DMS 273 (cell line): ENCODE data around the gene CARS1.
"Not testable (repeated sequence)": the region's sequence is repeated elsewhere in the genome, so short reads cannot be mapped to it uniquely, and the experiment has no call there.

Experiments
- DNase-seq: peaks from one replicate; lab custom pipeline; 2025; ENCODE audit not compliant: unreplicated experiment; lab: John Stamatoyannopoulos, UW

Gene CARS1

DNA sequence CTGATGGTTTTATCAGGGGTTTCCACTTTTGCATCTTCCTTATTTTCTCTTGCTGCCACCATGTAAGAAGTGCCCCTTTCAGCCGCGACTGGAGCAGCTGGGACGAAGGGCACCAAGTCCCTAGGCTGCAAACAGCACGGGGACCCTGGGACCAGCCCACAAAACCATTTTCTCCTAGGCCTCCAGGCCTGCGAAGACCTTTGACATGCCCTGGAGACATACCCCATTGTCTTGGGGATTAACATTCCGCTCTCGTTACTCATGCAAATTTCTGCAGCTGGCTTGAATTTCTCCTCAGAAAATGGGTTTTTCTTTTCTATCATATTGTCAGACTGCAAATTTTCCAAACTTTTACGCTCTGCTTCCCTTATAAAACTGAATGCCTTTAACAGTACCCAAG, 6.7 kb upstream of the CARS1 start:
- not testable (repeated sequence) for DNase-seq

DNA sequence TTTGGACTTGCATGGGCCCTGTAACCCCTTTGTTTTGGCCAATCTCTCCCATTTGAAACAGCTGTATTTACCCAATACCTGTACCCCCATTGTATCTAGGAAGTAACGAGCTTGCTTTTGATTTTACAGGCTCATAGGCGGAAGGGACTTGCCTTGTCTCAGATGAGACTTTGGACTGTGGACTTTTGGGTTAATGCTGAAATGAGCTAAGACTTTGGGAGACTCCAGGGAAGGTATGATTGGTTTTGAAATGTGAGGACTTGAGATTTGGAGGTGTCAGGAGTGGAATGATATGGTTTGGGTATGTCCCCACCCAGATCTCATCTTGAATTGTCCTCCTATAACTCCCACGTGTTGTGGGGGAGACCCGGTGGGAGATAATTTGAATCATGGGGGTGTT, 6.2 kb upstream of the CARS1 start:
- DNase-seq = not testable (repeated sequence)

DNA sequence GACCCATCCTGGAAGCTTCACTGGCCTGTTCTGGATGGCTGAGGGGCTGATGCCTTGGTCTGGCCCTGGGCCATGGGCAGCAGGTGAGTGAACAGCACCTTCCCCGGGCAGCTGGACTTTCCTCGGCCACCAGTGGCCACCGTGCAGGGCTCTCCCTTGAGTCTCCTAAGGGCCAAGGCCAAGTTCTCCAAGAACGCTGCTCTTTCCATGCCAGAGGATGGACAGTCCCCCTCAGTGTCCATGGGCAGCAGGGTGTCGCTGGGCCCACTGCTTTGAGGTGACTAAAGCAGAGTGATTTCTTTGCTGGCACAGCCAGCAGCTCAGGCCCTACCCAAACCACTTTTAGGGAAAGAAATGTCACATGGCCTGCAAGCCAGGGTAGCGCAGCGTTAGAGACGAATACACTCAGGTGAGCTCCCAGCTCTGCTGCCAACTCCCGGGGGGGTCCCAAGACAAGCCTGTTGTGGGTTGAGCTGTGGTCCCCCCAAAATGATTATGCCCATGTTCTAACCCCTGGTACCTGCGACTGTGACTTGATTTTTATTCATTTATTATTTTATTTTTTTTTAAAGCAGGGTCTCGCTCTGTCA, 3.3 kb upstream of the CARS1 start:
- DNase-seq = no peak

DNA sequence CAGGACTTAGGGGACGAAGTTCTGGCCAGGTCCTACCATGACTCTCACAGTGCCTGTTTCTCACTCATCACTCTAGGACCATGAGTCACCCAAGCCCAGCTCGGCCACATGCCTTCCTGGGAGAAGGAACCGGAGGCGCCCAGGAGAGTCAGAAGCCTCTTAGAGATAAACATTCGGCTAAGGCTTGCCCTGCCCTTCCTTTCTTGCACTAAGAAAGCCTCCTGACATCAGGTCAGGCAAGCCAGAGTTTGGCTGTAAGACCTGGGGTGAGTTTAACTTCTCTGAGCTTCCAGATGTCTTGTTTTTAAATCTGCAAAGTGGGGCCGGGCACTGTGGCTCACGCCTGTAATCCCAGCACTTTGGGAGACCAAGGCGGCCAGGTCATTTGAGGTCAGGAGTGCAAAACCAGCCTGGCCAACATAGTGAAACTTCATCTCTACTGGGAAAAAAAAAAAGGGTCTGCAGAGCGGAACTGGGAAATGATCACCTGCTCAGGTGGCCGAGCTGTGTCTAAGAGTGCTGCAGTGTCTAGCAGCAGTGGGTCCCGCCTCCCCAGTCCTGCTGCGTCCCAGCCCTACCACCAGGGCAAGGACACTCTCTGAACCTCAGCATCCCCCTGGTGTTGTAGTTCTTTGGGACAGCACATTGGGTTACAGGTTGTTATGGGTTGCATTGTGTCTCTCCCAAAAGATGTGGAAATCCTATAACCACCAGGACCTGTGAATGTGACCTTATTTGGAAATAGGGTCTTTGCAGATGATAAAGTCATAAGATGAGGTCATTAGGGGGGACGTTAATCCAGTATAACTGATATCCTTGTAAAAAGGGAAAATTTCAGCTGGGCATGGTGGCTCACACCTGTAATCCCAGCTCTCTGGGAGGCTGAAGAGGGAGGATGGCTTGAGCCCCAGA, 1.8 kb upstream of the CARS1 start:
- DNase-seq = peak; percentile 17

DNA sequence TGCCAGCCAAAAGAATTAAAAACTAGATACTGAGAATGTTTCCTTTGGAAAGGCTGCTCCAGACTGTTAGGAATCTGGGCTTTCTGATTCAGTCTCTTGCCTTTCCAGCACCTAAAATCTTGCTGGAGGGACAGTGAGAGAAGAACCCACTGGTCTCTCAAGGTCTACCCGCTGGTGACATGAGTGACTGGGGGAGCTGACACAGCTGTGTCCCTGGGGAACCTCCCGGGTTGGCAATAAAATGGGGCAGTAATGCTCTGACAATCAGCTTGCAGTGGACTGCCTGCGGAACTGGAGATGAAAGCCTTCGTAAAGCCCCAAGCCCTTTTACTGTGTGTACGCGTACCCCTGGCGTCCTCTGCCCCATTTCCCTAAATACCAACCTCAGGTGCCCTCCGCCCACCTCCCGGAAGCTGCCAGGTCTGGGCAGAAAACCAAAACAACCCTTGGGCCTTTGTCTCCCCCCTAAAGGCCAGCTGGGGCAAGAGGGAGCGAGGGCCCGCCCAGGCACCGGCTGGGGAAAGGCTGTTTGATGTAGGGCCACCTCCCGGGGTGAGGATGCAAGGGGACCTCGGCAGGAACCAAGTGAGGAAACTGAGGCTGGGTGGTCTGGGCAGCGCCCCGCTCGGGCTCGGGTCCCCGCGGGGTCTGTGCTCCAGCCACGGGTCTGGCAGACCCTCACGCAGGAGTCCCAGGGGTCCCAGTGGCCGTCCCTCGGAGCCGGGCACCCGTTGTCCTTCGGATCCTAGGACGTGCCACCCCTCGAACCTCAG, 741 bp downstream of the CARS1 start:
- peak; percentile 56 for DNase-seq

DNA sequence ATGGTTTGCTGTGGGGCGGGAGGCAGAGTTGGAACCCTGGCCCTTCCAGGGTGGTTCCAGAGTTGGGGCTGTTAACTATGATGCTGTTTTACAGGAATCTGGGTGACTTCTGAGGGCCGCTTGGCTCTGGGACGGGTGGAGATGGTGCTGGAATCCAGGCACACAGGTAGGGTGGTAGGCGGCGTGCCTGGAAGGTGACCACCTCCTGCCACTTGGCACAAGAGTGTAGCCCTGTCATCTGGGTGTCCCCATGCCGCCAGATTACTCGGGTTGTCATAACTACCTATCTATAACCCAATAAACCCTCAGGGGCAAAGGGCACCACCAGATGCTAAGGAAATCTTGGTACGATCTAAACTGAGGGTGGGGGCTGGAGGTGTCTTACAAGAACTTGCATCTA, 1.3 kb downstream of the CARS1 start:
- DNase-seq = no peak

DNA sequence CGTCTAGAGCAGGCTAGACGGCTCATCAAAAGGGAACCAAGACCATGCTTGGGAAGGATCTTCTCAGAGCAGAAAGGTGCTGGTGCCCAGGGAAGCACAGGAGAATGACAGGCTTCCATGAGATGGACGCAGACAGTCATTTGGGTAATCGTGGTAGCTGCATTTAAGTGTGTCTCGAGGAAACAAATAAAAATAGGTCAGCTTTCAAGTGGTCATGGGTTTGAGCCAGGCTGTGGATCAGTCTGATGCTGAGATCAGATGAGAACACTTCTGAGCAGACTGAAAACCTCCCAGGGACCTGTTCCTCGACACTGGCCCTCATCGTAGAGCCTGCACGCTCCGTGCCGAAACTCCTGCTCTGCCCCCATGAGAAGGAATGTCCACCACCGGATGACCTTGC, 4.7 kb downstream of the CARS1 start:
- no peak for DNase-seq

DNA sequence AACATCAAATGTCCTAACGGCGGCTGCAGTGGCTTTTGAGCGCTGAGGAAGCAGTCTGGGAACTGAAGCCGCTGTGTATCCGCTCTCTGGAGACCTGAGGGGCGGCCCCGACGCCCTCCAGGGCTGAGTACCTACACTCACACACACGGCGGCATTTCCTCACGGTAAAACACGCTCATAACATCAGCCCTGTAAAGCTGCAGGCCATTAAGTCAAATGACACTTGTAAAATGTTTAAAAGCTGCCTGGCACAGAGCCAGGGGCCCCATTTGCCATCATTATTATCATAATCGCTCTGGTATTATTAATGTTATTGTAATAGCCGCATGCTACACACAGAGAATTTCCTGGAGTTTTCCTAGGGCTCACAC, 5.1 kb downstream of the CARS1 start:
- DNase-seq = peak; percentile 27

DNA sequence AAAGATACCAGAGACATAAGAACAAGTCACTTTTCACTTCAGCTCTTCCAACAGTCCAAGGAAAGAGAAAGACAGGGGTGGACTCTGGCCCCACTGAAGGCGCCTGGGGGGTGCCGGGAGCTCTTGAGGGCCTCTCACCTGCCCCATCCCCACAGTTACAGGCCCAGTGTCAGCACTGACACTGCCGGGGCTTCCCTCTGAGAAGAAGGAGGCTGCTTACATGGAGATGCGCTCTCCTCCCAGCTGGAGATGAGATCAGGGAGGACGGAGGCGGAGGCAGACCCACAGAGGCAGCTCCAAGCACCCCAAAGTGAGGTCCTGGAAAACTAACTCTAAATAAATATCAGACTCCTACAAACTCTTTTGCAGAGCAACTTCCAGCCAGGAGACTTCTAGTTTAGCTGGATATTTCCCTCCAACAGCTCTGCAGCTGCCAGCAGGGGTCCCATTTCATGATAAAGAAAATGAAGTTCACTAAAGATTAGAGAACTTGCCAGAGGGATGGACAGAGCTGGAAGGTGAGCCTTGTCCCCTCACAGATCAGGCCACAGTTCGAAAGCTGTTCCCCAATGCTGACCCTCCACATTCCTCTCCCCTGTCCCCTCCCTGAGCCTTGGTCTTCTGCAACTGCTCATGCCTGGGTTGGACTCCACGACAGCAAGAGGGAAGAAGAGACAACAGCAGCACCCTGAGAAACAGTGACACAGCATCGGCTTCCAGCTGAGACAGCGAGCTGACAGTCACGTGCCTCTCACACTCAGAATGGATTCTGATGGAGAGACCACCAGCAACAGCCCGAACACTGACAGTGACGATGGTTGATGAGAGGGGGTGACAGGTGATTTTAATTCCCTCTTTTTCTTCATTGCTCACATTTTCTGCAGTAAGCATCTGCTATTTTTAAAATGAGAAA, 5.8 kb downstream of the CARS1 start:
- peak; percentile 32 for DNase-seq

DNA sequence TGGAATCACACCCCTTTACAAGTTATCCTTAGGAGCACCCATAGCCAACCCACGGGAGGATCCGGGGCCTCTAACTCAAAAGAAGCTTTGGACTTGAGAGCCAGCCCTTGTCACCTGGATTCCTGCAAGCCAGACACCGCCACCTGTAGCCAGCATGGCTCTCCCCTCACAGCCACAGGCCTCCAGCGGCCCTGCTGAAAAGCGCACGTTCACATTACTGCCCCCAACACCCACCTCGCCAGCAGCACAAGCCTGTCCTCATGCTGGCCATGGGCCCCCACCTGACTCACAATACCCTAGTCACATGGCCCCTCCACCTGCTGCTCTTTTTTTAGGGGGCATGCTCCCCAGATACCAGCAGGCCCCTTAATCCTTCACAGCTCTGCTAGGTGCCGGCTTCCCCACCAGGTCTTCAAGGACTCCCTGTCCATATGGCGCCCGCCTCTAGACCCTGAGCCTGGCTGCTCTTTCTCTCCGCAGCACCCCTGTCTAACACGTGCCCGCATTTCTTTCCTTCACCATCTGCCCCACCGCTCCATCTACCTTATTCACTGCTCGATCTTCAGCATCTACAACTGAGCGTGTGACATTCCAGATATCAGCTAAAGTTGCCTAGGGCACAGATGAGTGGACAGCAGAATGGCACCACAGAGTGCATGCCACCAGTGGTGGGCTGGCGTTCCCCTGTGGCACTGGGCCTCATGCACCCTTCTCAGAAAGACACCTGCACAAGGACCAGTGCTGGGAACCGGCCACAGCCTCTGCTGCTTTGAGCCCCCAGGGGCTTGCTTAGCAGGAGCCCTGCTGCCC, 6.6 kb downstream of the CARS1 start:
- peak; percentile 59 for DNase-seq

DNA sequence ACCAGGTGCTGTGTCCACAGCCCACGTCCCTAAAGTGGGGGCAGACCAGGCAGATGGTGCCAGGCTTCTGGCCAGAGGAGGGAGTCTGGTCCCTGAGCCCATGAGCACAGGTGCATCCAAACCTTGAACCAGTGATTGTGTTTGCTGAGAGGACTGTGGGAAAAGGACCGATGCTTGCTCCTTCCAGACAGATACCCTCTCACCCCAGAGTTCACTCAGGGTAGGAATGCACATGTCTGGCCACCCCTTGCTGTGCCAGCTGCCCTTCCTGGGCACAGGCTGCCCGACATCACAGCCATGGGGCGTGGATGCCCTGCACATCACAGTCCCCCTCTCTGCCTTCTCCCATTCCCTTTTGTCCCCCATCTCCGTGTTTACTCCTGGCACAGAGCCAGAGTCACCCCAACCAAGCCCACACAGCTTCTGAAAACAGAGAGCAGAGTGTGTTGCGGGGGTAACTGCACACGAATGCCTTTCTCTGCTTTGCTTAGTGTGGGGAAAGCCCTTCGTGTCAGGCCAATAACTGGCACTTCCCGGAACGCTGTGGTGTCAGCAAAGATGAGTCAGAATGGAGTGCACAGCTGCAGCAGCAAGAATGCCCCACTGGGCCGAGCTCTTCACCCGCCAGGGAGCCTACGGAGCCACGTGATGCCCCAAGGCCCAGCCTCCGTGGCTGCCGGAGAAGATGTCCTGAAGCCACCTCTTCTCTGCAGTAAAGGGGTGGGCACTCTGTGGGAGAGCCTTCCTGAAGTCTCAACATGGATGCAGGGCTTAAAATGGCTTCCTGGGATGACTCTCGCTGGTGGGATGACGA, 7.6 kb downstream of the CARS1 start:
- peak; percentile 78 for DNase-seq

DNA sequence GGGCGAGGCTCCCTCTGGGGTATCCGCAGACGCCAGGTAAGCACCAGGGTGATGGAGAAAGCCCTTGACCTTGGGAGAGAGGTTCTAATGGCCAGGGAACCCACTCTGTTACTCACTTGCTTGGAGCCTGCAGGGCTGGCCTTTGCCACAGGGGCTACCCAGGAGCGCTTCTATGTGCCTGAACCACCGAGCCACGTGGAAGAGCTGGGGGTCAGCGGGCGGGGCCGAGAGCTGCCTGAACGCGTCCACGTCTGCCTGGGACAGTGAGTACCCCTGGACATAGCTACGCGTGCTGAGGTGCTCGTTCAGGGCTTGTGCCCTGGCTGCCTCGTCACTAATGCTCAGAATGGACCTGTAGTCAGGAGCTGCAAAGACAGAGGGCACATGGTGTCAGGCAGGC, 9.6 kb downstream of the CARS1 start:
- no peak for DNase-seq

DNA sequence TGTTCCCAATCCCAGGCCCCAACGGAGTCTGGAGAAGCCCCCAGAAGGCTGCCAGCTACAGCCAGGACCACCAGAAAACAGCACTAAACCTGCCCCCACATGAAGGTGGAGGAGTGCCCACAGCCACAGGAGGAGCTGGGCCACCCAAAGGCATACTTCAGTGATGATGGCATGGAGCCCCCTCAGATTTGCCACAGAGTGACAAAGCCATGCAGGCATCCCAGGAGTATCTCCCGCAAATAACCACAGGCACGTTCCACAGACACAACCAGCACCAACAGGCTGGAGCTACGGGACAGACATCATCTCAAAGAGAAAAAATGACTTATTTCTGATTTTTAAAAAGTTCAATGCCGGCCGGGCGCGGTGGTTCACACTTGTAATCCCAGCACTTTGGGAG, 10.6 kb downstream of the CARS1 start:
- DNase-seq = no peak

DNA sequence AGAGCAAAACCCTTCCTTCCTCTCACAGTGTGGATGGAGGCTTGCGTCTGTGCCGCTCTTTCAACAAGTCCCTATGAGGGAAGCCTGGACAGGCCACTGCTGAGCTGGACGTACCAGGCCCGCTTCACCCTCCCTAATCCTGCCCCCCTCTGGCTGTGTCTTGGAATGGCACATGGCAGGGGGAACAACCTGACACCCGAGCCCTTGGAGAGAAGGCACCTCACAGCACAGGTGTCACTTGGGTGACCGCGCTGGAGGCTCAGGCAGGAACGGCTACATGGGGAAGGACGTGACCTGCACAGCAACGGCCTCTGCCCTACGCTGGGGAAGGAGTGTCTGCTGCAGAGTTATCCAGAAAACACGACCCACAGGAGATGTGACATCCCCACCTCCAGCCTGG, 11.0 kb downstream of the CARS1 start:
- no peak for DNase-seq

DNA sequence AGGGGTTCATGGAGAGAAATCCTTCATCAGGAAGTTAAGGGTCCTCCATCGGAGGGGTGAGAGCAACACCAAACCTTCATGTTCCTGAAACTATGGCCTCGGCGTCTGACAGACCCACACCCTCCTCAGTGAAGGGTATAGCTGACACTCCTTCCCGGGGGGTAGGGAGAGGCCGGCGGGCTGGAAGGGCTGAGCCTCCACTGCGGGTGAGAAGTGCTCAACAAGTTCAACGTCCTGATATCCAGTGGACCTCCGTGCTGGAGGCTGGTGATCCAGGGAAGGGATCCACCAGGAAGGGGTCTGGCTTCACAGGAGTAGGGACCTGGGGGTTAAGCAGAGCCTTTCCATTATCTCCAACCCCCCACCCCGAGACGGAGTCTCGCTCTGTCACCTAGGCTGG, 12.3 kb downstream of the CARS1 start:
- DNase-seq = no peak

DNA sequence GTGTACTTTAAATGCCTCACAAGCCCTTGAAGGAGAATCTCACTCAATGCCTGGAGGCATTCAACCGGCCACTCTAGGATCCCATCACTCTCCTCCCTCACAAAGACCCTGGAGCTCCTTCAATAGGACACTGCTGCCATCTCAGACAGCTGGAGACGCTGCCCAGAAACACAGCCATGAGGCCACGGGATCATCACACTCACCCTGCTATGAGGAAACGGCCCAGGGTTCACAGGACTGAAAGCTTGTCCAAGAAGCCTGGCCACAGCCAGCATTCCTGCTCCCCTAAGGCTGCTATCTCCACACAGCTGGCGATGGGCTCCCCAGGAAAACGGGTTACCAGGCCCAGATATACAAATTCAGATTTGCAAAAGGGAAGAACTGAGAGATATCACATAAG, 13.2 kb downstream of the CARS1 start:
- DNase-seq = no peak

DNA sequence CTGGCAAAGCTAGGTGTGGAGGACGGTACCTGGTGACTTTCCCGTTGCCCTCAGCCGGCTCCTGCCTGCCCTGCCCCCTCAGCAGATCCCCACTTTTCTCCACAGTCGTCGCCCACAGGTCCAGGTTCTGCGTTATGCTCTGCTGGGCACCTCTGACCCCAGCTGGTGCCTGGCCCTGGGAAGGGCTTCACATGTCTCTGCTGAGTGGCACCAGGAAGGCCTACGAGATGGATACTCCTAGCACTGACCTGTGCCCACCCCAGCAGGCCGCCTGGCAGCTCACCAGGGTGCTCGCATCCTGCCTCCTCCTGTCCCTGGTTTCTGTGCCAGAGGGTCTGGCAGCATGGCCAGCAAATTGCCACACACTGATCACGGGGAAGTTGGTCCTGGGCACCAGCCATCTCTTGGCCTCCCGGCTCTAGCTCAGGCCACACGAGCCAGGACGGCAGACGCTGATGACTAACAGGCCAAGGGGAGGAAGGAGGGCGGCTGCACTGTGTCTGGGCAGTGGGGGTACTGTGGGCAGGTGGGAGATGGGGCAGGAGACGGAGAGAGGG, 13.8 kb downstream of the CARS1 start:
- no peak for DNase-seq

DNA sequence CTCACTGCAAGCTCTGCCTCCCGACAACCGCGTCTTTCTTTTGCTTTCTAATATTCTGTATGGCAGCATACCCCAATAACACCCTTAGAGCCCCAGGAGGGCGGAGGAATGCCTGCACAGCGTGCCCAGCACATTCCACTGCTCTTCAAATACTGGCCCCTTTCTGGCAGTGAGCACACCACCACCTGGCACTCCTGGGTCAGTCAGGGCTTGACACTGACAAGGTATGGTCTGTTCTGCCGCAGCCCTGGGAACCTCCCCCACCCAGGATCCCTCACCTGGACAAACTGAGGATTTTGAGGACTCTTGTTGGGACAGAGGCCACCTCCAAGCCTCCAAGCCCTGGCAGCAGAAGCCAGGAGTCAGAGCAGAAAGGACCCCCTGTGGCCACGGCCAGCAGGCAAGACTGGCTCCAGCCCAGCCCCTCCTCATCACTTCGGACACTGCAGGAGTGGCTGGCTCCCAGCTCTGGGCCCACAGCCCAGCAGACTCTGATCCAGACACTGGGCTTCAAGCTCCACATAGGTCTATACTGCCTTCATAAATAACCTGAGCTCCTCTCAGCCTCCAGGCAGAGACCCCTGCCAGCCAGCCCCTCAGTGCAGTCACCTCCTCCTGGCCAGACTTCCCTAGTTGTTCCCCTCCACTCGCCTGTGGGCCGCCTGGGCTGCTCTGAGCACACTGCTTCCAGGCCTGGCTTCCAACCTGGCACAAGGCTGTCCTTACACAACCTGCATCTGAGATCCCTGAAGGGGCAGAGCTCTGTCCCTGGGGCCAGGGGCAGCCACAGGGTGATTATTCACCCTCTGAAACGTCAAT, 14.5 kb downstream of the CARS1 start:
- no peak for DNase-seq
